ENCODE data around the gene SCAF4.

DNA sequence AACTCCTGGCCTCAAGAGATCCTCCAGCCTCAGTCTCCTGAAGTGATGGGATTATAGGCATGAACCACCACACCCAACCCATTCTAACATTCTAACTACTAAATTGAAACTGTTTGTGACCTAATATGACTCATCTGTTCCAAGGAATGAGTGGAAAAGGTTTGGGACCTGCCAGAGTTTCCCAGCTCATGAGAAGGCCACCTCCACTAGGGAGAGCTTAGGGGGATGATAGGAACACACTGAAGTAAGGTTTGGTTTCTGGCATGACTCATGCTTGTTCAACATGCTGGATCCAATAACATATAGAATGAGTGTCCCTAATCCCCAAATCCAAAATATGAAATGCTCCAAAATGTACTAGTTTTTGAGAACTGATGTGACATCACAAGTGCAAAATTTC, 18.9 kb upstream of the SCAF4 start:
- TF ChIP-seq CTCF (IDR thresholded peaks at IDR 0.05) (no peak), TAF1 (IDR thresholded peaks at IDR 0.05; ENCODE audit: borderline replicate concordance, low read depth, low read length) (no peak), EP300 (IDR thresholded peaks at IDR 0.05; ENCODE audit: borderline replicate concordance in 1 of 2, low read depth in 1 of 2, low read length in 1 of 2) (no peak), CHD2 (IDR thresholded peaks at IDR 0.05; ENCODE audit: low read length, partially characterized antibody) (no peak), EZH2phosphoT487 (IDR thresholded peaks at IDR 0.05; ENCODE audit: borderline replicate concordance, low read depth) (no peak), YY1 (IDR thresholded peaks at IDR 0.05; ENCODE audit: low read depth) (no peak), FOXM1 (IDR thresholded peaks at IDR 0.05; ENCODE audit: low read depth) (no peak), NFIC (IDR thresholded peaks at IDR 0.05; ENCODE audit: borderline replicate concordance) (no peak), POLR2AphosphoS5 (IDR thresholded peaks at IDR 0.05; ENCODE audit: low read depth, low read length) (no peak), SIN3A (IDR thresholded peaks at IDR 0.05; ENCODE audit: borderline replicate concordance, low read depth, low read length) (no peak)
- TF ChIP-seq, protein P1, sequence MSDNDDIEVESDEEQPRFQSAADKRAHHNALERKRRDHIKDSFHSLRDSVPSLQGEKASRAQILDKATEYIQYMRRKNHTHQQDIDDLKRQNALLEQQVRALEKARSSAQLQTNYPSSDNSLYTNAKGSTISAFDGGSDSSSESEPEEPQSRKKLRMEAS (IDR thresholded peaks at IDR 0.05; ENCODE audit: low read depth), result no peak

All from SK-N-SH (cell line).